Measurements from ENCODE around the gene SIGLEC14. TPM values are rescaled to one million over a fixed set of nuclear protein-coding genes. Genes with fewer than 3 reads are reported as not detected.
"Not testable (repeated sequence)": the region's sequence is repeated elsewhere in the genome, so short reads cannot be mapped to it uniquely, and the experiment has no call there.

The SIGLEC14 gene
- total and polyA plus RNA-seq, 7 experiments from 2014 or later: 0.08 to 43.8 (median 1.2) TPM; not detected in 2

- H3K27me3 Mint-ChIP-seq: peaks cover 1 to 40% (median 17%) of the 10 kb centered on the region in 5 donors
These were observed 16.3 kb downstream of the SIGLEC14 start, which contains the start of gene SIGLEC5 for GRCh38 chr19:51630315-51630714. TSS of gene SIGLEC5 (minus strand) at chr19:51630401. CDS start at chr19:51630335, 66 bp downstream.

GRCh38 chr19:51628153-51628939 lies 18.3 kb downstream of the SIGLEC14 start:
- H3K27ac Mint-ChIP-seq: peak overlapping the region in 1 of 9 donors; percentile 52

More at GRCh38 chr19:51630315-51630714, 16.3 kb downstream of the SIGLEC14 start, which contains the start of gene SIGLEC5:
- POLR2A ChIA-PET; H3K36me3 Mint-ChIP-seq; H3K9me3 ChIP-seq (ENCODE audit: control insufficient read depth in 2 of 3, low read length in 3 of 3); H3K27me3 ChIP-seq (ENCODE audit: control insufficient read depth in 2 of 2, insufficient read depth in 2 of 2, low read length in 2 of 2); H3K36me3 ChIP-seq (ENCODE audit: control insufficient read depth in 2 of 3, insufficient read depth in 3 of 3, low read length in 3 of 3); CTCF ChIA-PET; H3K27ac ChIP-seq (ENCODE audit: low read depth, low read length); H3K4me3 Mint-ChIP-seq; H3K9me3 Mint-ChIP-seq; H3K27ac Mint-ChIP-seq; intact Hi-C loops (cut with micrococcal nuclease); H3K4me3 ChIP-seq (ENCODE audit: low read length); DNase-seq; H3K4me1 ChIP-seq (ENCODE audit: control insufficient read depth in 2 of 2, insufficient read depth in 2 of 2, low read length in 2 of 2): not testable (repeated sequence)
- H3K4me1 Mint-ChIP-seq: peaks cover 0 to 11% (median 0%) of the 10 kb centered on the region in 7 donors
- peak; percentile 74 for ATAC-seq

GRCh38 chr19:51627491-51628138 lies 19.0 kb downstream of the SIGLEC14 start:
- peaks cover 1 to 54% (median 31%) of the 10 kb centered on the region in 5 donors for H3K27me3 Mint-ChIP-seq
- CTCF ChIA-PET: no interaction called here
- intact Hi-C loops (cut with micrococcal nuclease): no loop called here

More at GRCh38 chr19:51628153-51628939, 18.3 kb downstream of the SIGLEC14 start:
- Mint-ChIP-seq H3K36me3 (no peaks in the 10 kb centered on the region), H3K27me3 (peaks cover 1 to 51% (median 30%) of the 10 kb centered on the region in 5 donors), H3K9me3 (peaks cover 0 to 10% (median 0%) of the 10 kb centered on the region in 11 donors), H3K4me3 (no peak overlapping the region), H3K4me1 (peaks cover 0 to 14% (median 0%) of the 10 kb centered on the region in 7 donors)
- Histone ChIP-seq H3K4me1 (ENCODE audit: control insufficient read depth in 2 of 2, insufficient read depth in 2 of 2, low read length in 2 of 2) (no peaks in the 10 kb centered on the region), H3K27me3 (ENCODE audit: control insufficient read depth in 2 of 2, insufficient read depth in 2 of 2, low read length in 2 of 2) (no peaks in the 10 kb centered on the region), H3K4me3 (ENCODE audit: low read length) (no peak overlapping the region), H3K36me3 (ENCODE audit: control insufficient read depth in 2 of 3, insufficient read depth in 3 of 3, low read length in 3 of 3) (no peaks in the 10 kb centered on the region), H3K27ac (ENCODE audit: low read depth, low read length) (no peak overlapping the region), H3K9me3 (ENCODE audit: control insufficient read depth in 2 of 3, low read length in 3 of 3) (no peaks in the 10 kb centered on the region)
- DNase-seq (no peak), ATAC-seq (no peak)
- CTCF ChIA-PET: interaction anchor here (0.6 kb wide), 1 partner anchor 680 kb away, joined by 7 read pairs; no protein-coding TSS in a partner anchor
- intact Hi-C loops (cut with micrococcal nuclease): no loop called here
- POLR2A ChIA-PET: no interaction called here

GRCh38 chr19:51626675-51627074 lies 19.9 kb downstream of the SIGLEC14 start:
- Histone ChIP-seq H3K9me3 (ENCODE audit: control insufficient read depth in 2 of 3, low read length in 3 of 3) (no peaks in the 10 kb centered on the region), H3K36me3 (ENCODE audit: control insufficient read depth in 2 of 3, insufficient read depth in 3 of 3, low read length in 3 of 3) (no peaks in the 10 kb centered on the region), H3K27me3 (ENCODE audit: control insufficient read depth in 2 of 2, insufficient read depth in 2 of 2, low read length in 2 of 2) (no peaks in the 10 kb centered on the region), H3K27ac (ENCODE audit: low read depth, low read length) (no peak overlapping the region), H3K4me1 (ENCODE audit: control insufficient read depth in 2 of 2, insufficient read depth in 2 of 2, low read length in 2 of 2) (no peaks in the 10 kb centered on the region), H3K4me3 (ENCODE audit: low read length) (no peak overlapping the region)
- Mint-ChIP-seq H3K36me3 (peaks cover 0 to 4% (median 0%) of the 10 kb centered on the region in 5 donors), H3K27me3 (peaks cover under 1 to 53% (median 35%) of the 10 kb centered on the region in 5 donors), H3K4me1 (peaks cover 0 to 14% (median 0%) of the 10 kb centered on the region in 7 donors), H3K27ac (no peak overlapping the region), H3K9me3 (peaks cover 0 to 11% (median 2%) of the 10 kb centered on the region in 11 donors), H3K4me3 (no peak overlapping the region)
- intact Hi-C loops (cut with micrococcal nuclease): no loop called here
- no peak for ATAC-seq
- POLR2A ChIA-PET: no interaction called here
- no peak for DNase-seq
- CTCF ChIA-PET: no interaction called here

More at GRCh38 chr19:51627491-51628138, 19.0 kb downstream of the SIGLEC14 start:
- POLR2A ChIA-PET: no interaction called here
- H3K4me3 ChIP-seq (ENCODE audit: low read length): no peak overlapping the region
- H3K4me1 ChIP-seq (ENCODE audit: control insufficient read depth in 2 of 2, insufficient read depth in 2 of 2, low read length in 2 of 2): no peaks in the 10 kb centered on the region
- H3K36me3 ChIP-seq (ENCODE audit: control insufficient read depth in 2 of 3, insufficient read depth in 3 of 3, low read length in 3 of 3): no peaks in the 10 kb centered on the region
- H3K27me3 ChIP-seq (ENCODE audit: control insufficient read depth in 2 of 2, insufficient read depth in 2 of 2, low read length in 2 of 2): no peaks in the 10 kb centered on the region
- Mint-ChIP-seq H3K27ac (peak overlapping the region in 1 of 9 donors; percentile 52), H3K36me3 (peaks cover 0 to under 1% (median 0%) of the 10 kb centered on the region in 5 donors), H3K4me3 (no peak overlapping the region), H3K4me1 (peaks cover 0 to 14% (median 0%) of the 10 kb centered on the region in 7 donors), H3K9me3 (peaks cover 0 to 10% (median 2%) of the 10 kb centered on the region in 11 donors)
- ATAC-seq (no peak), DNase-seq (no peak)
- H3K9me3 ChIP-seq (ENCODE audit: control insufficient read depth in 2 of 3, low read length in 3 of 3): no peaks in the 10 kb centered on the region
- no peak overlapping the region for H3K27ac ChIP-seq (ENCODE audit: low read depth, low read length)

- H3K4me3 Mint-ChIP-seq: no peak overlapping the region
- ChIA-PET CTCF (no interaction called here), POLR2A (no interaction called here)
- H3K9me3 Mint-ChIP-seq: peaks cover 0 to 12% (median 2%) of the 10 kb centered on the region in 11 donors
- Histone ChIP-seq H3K36me3 (ENCODE audit: control insufficient read depth in 2 of 3, insufficient read depth in 3 of 3, low read length in 3 of 3) (no peaks in the 10 kb centered on the region), H3K27ac (ENCODE audit: low read depth, low read length) (no peak overlapping the region), H3K9me3 (ENCODE audit: control insufficient read depth in 2 of 3, low read length in 3 of 3) (no peaks in the 10 kb centered on the region), H3K27me3 (ENCODE audit: control insufficient read depth in 2 of 2, insufficient read depth in 2 of 2, low read length in 2 of 2) (no peaks in the 10 kb centered on the region), H3K4me1 (ENCODE audit: control insufficient read depth in 2 of 2, insufficient read depth in 2 of 2, low read length in 2 of 2) (no peaks in the 10 kb centered on the region), H3K4me3 (ENCODE audit: low read length) (no peak overlapping the region)
- peaks cover 0 to 4% (median 0%) of the 10 kb centered on the region in 5 donors for H3K36me3 Mint-ChIP-seq
- ATAC-seq: peak; percentile 81
- no peak for DNase-seq
- no peak overlapping the region for H3K27ac Mint-ChIP-seq
- peaks cover 0 to 5% (median 0%) of the 10 kb centered on the region in 7 donors for H3K4me1 Mint-ChIP-seq
- peaks cover 8 to 36% (median 28%) of the 10 kb centered on the region in 5 donors for H3K27me3 Mint-ChIP-seq
- intact Hi-C loops (cut with micrococcal nuclease): no loop called here
These were observed 25.4 kb downstream of the SIGLEC14 start for GRCh38 chr19:51621178-51621577.

GRCh38 chr19:51615991-51616390 lies 30.6 kb downstream of the SIGLEC14 start:
- Mint-ChIP-seq H3K9me3 (peaks cover 6 to 36% (median 14%) of the 10 kb centered on the region in 11 donors), H3K27me3 (peaks cover 11 to 54% (median 45%) of the 10 kb centered on the region in 5 donors), H3K36me3 (peaks cover 0 to 16% (median 7%) of the 10 kb centered on the region in 5 donors), H3K4me3 (no peak overlapping the region), H3K27ac (no peak overlapping the region), H3K4me1 (peaks cover 0 to 2% (median 0%) of the 10 kb centered on the region in 7 donors)
- CTCF ChIA-PET: no interaction called here
- DNase-seq (no peak), ATAC-seq (no peak)
- H3K9me3 ChIP-seq (ENCODE audit: control insufficient read depth in 2 of 3, low read length in 3 of 3): peaks cover 0 to 12% (median 0%) of the 10 kb centered on the region in 3 experiments
- H3K4me1 ChIP-seq (ENCODE audit: control insufficient read depth in 2 of 2, insufficient read depth in 2 of 2, low read length in 2 of 2): no peaks in the 10 kb centered on the region
- no peak overlapping the region for H3K27ac ChIP-seq (ENCODE audit: low read depth, low read length)
- H3K27me3 ChIP-seq (ENCODE audit: control insufficient read depth in 2 of 2, insufficient read depth in 2 of 2, low read length in 2 of 2): no peaks in the 10 kb centered on the region
- POLR2A ChIA-PET: no interaction called here
- no peak overlapping the region for H3K4me3 ChIP-seq (ENCODE audit: low read length)
- intact Hi-C loops (cut with micrococcal nuclease): no loop called here
- no peaks in the 10 kb centered on the region for H3K36me3 ChIP-seq (ENCODE audit: control insufficient read depth in 2 of 3, insufficient read depth in 3 of 3, low read length in 3 of 3)

Measured in naive thymus-derived CD4-positive, alpha-beta T cell (primary cell).